Measurements from ENCODE around the gene IRS2. TPM values are rescaled to one million over a fixed set of nuclear protein-coding genes. Genes with fewer than 3 reads are reported as not detected.

Gene IRS2
- total and polyA plus RNA-seq, 2 experiments from 2014 or later = 3.0 to 12.6 TPM

DNA sequence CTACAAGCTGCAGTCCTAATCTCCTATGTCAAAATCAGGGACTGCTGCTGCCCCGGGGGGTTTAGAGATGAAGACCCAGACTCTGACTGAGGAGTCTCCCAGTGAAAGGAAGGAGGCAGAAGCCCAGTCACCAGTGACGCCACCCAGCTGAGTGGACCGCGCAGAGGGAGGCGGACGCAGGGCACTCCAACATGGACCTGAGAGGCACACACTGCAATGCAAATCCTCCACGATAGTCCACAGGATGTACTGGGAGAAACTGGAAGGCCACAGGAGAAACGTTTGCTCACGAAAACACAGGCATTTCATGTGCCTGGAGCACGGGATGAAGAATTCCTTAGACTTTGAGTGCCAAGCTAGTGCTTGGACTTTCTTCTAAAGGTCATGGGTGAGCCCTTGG lies 58.3 kb downstream of the IRS2 start:
- no peaks in the 10 kb centered on the region for H3K36me3 ChIP-seq
- no peak for DNase-seq (ENCODE audit: low read depth in 1 of 2, low spot score in 1 of 2)
- TF ChIP-seq, protein P1, sequence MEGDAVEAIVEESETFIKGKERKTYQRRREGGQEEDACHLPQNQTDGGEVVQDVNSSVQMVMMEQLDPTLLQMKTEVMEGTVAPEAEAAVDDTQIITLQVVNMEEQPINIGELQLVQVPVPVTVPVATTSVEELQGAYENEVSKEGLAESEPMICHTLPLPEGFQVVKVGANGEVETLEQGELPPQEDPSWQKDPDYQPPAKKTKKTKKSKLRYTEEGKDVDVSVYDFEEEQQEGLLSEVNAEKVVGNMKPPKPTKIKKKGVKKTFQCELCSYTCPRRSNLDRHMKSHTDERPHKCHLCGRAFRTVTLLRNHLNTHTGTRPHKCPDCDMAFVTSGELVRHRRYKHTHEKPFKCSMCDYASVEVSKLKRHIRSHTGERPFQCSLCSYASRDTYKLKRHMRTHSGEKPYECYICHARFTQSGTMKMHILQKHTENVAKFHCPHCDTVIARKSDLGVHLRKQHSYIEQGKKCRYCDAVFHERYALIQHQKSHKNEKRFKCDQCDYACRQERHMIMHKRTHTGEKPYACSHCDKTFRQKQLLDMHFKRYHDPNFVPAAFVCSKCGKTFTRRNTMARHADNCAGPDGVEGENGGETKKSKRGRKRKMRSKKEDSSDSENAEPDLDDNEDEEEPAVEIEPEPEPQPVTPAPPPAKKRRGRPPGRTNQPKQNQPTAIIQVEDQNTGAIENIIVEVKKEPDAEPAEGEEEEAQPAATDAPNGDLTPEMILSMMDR (IDR thresholded peaks at IDR 0.05; ENCODE audit: low read depth, low read length) = no peak
- H3K4me3 ChIP-seq = no peak overlapping the region
- no peaks in the 10 kb centered on the region for H3K27me3 ChIP-seq
- no peaks in the 10 kb centered on the region for H3K9me3 ChIP-seq (ENCODE audit: low read depth)
- H3K4me1 ChIP-seq (ENCODE audit: low read depth) = peaks cover 12% of the 10 kb centered on the region
- H3K27ac ChIP-seq = no peak overlapping the region

DNA sequence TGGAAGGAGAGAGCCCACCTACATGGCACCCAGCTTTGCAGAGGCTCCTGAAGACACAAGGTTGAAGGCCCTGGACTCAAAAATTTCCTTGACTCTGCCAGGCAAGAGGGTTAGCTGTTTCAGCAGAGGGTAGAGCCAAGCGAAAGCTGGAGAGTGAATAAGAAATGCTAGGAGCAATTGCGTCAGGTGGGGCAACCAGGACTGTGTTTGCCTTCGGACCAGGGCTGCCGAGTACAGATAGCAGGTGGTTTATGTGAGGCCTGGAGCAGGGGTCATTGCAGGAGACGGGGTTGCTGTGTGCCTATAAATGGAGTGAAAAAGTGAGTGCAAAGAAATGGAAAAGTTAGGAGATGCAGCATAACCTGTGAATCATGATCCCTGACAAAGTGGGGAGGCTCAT lies 59.1 kb downstream of the IRS2 start:
- Histone ChIP-seq H3K4me1 (ENCODE audit: low read depth) (peaks cover 12% of the 10 kb centered on the region), H3K27me3 (no peaks in the 10 kb centered on the region), H3K27ac (no peak overlapping the region), H3K36me3 (no peaks in the 10 kb centered on the region), H3K9me3 (ENCODE audit: low read depth) (no peaks in the 10 kb centered on the region), H3K4me3 (no peak overlapping the region)
- DNase-seq (ENCODE audit: low read depth in 1 of 2, low spot score in 1 of 2) = no peak
- TF ChIP-seq, protein P1 (IDR thresholded peaks at IDR 0.05; ENCODE audit: low read depth, low read length) = no peak

DNA sequence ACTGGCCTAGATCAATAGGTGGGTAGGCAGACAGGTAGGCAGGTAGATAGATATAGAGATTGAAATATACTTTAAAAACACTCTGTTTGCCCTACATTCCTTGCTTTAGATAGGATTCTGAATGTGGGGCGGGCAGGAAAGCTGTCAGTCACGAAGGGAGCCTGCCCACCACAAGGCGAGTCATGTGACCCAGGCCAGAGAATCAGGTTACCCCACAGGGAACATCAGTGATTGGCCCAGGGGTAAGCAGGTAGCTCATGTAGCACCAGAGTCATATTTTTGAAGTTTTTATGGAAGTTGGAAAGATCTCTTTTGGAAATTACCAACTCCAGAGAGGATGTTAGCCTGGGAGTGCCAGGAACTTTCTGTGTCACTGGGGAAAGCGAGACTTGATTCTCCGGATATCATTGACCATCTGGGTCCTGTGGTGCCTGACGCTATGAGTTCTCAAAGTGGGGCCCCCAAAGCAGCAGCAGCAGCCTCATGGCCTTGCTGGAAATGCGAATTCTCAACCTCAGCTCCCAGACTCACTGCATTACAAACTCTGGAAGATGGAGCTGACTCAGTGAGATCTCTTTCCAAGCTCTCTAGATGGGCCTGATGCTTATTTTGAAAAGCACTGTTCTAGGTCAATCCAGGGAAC lies 60.3 kb downstream of the IRS2 start:
- DNase-seq (ENCODE audit: low read depth in 1 of 2, low spot score in 1 of 2) = no peak

DNA sequence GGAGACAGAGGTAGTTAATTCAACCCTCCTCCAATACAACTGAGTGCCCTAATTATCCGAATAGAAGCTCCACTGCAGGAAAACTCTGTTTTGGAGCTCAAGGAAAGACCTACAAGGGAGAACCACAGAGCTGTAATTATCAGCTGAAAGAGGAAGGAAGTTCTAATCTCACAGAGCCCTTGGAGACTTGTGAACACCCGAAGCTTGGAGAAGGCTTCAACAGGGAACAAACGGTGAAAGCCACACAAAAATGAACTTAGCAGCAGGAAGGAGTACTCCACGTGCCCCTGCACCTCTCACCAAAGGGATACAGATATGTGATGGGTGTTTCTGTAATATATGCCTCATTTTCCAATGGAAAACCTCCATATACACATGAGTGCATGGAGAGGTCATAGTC lies 61.1 kb downstream of the IRS2 start:
- Histone ChIP-seq H3K27ac (no peak overlapping the region), H3K4me3 (no peak overlapping the region), H3K36me3 (no peaks in the 10 kb centered on the region), H3K27me3 (no peaks in the 10 kb centered on the region), H3K4me1 (ENCODE audit: low read depth) (peaks cover 12% of the 10 kb centered on the region), H3K9me3 (ENCODE audit: low read depth) (no peaks in the 10 kb centered on the region)
- TF ChIP-seq, protein P1 (IDR thresholded peaks at IDR 0.05; ENCODE audit: low read depth, low read length) = no peak
- no peak for DNase-seq (ENCODE audit: low read depth in 1 of 2, low spot score in 1 of 2)

More for the DNA sequence above, 60.3 kb downstream of the IRS2 start:
- TF ChIP-seq, protein P1 (IDR thresholded peaks at IDR 0.05; ENCODE audit: low read depth, low read length) = no peak
- H3K27ac ChIP-seq = no peak overlapping the region
- H3K4me3 ChIP-seq = no peak overlapping the region
- no peaks in the 10 kb centered on the region for H3K27me3 ChIP-seq
- no peaks in the 10 kb centered on the region for H3K9me3 ChIP-seq (ENCODE audit: low read depth)
- peaks cover 12% of the 10 kb centered on the region for H3K4me1 ChIP-seq (ENCODE audit: low read depth)
- H3K36me3 ChIP-seq = no peaks in the 10 kb centered on the region

DNA sequence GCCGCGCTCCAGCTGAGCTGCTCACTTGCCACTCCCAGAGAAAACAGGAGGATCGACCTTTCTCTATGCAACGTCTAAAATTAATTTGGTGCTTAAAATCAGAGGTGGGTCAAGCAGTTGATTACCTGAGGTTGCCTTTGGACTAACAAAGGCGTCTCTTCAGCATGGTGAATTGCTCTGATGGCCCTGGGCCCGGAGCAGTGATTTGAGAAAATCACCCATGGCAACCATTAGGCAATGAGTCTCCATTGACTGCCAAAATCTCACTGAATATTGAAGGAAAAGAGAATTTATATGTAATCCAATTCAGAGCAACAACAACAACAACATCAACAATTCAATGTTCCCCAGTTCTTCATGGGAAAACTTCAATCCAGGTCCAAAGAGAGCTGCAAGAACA lies 61.8 kb downstream of the IRS2 start:
- Histone ChIP-seq H3K36me3 (no peaks in the 10 kb centered on the region), H3K27ac (no peak overlapping the region), H3K9me3 (ENCODE audit: low read depth) (no peaks in the 10 kb centered on the region), H3K4me3 (no peak overlapping the region), H3K4me1 (ENCODE audit: low read depth) (peaks cover 10% of the 10 kb centered on the region), H3K27me3 (no peaks in the 10 kb centered on the region)
- DNase-seq (ENCODE audit: low read depth in 1 of 2, low spot score in 1 of 2) = no peak
- TF ChIP-seq, protein P1 (IDR thresholded peaks at IDR 0.05; ENCODE audit: low read depth, low read length) = no peak

All from cardiac muscle cell (in vitro differentiated cells and primary cell).